Myocyte (in vitro differentiated cells): ENCODE measurements around the gene LINC01488. TPM values are rescaled to one million over a fixed set of nuclear protein-coding genes. Genes with fewer than 3 reads are reported as not detected.

Experiments
- DNase-seq: peaks from one replicate; pipeline ENCODE4 v3.0.0-alpha.2; 2012; ENCODE audit warnings: low read depth
- total RNA-seq: library from RNA; depleted of rRNA; stranded (reverse); fragments of >200 nt; gene quantifications from 2 replicates; pipeline ENCODE4 v1.2.3, GENCODE V29; 2014

LINC01488 gene
- total RNA-seq, 1 donor from 2014 or later: not detected

- DNase-seq: no peak
Observed at GRCh38 chr11:69524291-69524882, 42.9 kb downstream of the LINC01488 start.

GRCh38 chr11:69524991-69525411, 43.5 kb downstream of the LINC01488 start:
- no peak for DNase-seq

GRCh38 chr11:69525516-69526452, 44.3 kb downstream of the LINC01488 start:
- no peak for DNase-seq

DNA sequence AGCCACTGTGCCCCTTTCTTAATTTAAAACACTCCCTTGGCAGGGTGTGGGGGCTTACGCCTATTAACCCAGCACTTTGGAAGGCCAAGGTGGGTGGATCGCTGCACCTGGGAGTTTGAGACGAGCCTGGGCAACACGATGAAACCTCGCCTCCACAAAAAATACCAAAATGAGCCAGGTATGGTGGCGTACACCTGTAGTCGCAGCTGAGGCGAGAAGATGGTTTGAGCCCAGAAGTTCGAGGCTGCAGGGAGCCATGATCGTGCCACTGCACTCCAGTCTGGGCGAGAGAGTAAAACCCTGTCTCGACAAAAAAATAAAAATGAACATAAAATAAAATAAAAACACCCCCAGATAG, 45.0 kb downstream of the LINC01488 start:
- no peak for DNase-seq

DNA sequence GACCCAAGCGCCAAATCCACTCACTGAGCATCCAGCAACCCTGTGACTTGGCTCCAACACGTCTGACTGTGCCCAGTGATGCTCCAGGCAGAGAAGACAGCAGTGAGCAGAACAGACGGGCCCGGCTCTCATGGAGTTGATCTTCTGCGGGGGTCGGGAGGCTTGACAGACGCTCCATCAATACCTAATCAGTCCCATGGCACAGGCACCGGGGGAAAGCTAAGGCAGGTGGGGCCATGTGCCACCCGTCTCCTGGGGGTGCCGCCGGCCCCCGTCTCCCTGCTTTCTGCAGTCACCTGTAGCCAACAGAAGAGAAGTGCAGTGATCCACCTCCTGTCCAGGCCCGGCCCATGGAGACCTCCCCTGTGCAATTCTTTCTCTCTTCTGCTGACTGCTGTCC, 47.5 kb downstream of the LINC01488 start:
- no peak for DNase-seq

DNA sequence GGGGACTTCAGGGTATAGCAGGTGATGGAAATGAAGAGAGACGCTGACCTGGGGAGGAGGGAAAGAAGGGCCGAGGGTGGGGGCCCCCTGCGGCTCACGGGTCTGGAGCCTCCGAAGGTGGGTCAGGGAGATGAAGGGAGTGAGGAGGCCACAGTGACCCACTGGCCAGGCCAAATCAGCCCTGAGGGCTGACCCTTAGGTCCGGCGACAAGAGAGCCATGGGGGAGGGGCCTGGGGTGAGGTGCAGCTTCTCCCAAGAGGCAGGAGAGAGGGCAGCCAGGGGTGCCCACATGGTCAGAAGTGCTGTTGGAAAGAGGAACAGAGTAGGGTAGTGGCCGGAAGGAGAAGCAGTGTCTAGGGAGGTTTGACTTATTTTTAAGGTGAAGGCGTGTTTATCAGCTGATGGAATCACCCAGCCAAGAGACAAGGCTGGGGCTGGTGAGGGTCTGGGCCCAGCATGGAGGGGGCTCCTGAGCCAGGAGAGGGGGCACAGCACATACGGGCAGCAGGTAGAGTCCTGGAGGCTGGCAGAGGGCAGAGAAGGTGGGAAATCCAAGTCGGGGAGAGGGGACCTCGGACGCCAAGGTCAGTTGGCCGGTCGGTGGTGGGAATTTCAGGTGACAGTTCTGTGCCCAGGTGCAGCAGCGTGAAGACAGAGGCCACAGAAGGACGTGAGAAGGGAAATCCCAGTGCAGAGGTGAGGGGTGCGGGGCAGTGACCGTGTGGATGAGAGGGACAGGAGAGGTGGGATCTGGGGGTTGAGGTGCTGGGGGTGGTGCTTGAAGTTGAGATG, 49.0 kb downstream of the LINC01488 start:
- no peak for DNase-seq

DNA sequence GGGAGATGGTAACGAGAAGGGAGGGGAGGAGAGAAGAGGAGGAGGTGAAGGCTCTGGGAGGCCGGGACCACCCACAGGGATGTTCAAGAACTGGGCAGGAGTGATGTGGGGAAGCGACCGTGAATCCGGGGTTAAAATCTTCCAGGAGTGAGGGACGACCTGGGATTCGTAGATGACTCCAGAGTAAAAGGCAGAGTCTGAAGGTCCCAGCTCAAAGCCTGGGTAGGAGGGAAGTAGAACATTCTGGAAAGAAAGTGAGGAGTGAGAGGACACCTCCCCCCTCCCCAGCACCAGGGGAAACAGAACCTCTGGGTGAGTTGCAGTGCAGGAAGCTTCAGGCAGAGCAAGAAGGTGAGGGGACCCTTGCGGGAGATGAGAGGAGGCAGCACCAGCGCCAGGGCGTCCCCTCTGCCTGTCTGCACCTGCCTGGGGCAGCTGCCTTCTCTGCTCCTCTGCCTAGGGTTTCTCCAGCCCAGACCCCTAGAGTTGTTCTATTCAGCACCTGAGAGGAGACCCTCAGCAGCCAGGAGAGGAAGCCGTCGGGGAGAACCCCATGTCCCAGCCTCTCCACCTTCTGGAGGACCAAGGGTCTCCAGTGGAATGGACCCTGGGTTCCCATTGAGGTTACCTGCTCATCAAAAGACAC, 49.7 kb downstream of the LINC01488 start:
- DNase-seq: no peak

- DNase-seq: no peak
Observed at GRCh38 chr11:69531717-69532088, 50.2 kb downstream of the LINC01488 start.

- no peak for DNase-seq
Observed at GRCh38 chr11:69533296-69534165, 52.1 kb downstream of the LINC01488 start.

DNA sequence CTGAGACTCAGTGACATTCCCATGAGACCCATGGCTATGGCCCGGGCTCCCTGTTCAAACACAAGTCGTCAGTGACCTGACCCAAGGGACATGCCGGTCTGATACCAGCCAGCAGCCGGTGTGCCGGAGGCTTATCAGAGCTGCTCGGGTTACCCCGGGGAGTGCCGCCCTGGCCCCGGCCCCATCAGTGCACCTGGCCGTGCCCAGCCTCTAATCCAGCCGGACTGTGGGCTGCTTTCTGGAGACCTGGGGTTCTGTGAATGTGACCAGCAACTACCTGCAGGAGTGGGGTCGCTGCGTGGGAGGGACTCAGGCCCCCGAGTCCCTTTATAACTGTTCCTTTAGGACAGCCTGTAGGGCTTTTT, 52.7 kb downstream of the LINC01488 start:
- DNase-seq: no peak

- DNase-seq: no peak
Observed at GRCh38 chr11:69535908-69536307, 54.4 kb downstream of the LINC01488 start.

DNA sequence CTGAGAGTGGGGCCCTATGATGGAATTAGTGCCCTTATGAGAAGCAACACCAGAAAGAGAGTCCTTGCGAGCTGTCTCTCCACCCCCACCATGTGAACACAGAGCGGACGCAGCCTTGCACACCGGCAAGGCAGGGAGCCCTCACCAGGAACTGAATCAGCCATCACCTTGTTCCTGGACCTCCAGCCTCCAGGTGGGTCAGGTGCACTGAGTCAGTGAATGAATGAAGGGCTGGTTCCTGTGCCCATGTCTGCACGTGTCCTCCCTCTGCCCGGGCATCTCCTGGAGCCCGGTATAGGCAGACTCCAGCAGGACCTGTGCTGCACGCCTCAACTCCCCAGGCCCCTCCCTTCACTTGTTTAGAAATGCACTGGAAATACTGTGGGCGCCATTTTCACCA, 54.9 kb downstream of the LINC01488 start:
- no peak for DNase-seq

GRCh38 chr11:69537126-69537525, 55.7 kb downstream of the LINC01488 start:
- DNase-seq: no peak

DNA sequence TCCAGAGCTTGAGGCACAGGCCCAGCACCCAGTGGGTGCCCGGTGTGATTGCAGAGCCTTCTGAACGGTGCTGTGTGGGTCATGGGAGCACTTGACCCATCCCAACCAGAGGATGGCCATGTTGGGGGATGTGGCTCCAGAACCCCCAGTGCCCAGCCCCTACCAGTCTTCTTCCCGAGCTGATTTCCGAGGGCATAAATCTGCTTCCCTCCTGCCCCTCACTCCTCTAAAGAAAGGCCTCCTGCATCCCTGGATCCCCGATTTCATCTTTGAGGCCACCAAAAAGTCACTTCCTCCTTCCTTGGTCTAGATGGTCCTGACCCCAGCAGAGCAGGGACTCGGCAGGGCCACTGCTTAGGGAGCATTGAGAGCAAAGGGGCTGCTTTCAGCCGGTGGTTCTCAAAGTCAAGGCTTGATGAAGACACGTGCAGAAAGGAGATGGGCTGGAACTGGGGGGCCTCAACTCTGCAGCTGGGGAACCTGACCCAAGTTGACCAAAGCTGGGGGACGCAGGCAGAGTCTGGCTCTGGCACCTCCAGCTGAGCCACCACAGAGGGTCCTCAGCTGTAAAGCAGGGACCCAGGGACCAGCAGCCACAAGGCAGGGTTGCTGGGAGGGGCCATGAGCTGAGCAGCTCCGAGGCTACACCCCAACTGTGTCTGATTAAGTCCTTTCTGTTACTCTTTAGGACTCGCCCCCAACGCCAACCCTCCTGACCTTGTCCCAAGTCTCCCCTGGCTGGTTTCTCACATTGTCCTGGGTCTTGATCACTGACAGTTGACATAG, 56.6 kb downstream of the LINC01488 start:
- DNase-seq: no peak

DNA sequence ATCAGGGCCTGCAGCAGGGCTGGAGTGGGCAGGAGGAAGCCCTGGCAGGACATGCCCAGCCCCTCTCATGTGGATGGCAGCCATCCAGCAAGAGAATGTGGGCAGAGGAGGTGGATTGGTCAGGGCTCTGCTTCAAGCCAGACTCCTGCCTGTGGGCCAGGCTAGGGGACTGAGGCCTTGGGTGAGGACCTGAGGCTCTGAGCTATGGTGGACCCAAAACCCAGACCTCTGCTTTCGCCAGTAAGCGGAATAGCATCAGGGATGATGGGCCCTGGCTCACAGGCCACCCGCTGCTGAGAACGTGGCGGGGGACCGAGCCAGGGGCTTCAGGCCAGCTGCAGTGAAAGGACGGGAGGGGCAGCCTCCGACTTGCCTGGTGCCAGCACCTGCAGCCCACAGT, 57.4 kb downstream of the LINC01488 start:
- DNase-seq: no peak

GRCh38 chr11:69539416-69540117, 58.1 kb downstream of the LINC01488 start:
- no peak for DNase-seq

- DNase-seq: no peak
Observed at GRCh38 chr11:69540118-69541000, 58.9 kb downstream of the LINC01488 start.

GRCh38 chr11:69541001-69541285, 59.5 kb downstream of the LINC01488 start:
- no peak for DNase-seq
